Choroid plexus epithelial cell (primary cell): ENCODE results near the gene EVC2.

Experiments
- DNase-seq: peaks from one replicate; pipeline ENCODE4 v3.0.0-alpha.2; 2010; ENCODE audit warnings: low read depth
- H3K4me3 ChIP-seq: 2 replicates; pipeline ENCODE4 v1.5.1; 2011; ENCODE audit warnings: low read depth, mild to moderate bottlenecking, control low read depth, low read length, moderate library complexity
- TF ChIP-seq, protein P1 (sequence below): conservative IDR thresholded peaks from 2 replicates; pipeline ENCODE4 v1.5.1; 2011; ENCODE audit warnings: low read depth, mild to moderate bottlenecking, control low read depth, inconsistent platforms, low read length, moderate library complexity

Gene EVC2

DNA sequence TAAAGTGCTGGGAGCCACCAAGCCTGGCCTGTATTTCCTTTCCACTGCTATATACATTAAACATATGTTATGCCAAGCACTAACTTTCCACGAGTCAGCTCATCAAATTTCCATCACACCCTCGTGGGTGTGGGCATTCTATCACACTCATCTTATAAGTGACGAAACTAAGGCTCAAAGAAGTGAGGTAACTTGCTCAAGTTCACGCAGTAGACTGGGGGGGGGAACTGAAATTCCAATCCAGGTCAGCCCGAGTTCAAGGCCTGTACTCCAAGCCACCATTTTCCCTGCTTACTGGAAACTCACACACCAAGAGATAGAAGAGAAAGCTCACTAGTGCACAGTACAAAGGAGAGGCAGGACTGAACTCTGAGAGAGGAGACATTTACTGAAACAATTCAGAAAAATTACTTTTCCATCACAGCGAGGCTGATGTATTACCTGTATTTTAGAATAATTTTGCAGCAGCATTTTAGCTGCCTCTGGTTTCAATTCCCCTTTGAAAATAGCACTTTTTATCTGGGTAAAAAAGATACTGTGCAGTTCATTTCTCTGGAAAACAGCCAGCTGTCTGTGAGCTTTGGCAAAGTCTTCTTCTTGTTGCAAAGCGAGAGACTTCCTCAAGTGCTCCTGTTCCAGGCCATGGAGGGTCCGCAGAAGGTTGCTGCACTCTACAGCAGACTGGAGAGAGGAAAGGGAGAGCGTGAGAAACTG lies 76.8 kb downstream of the EVC2 start:
- no peak overlapping the region for H3K4me3 ChIP-seq
- TF ChIP-seq, protein P1, sequence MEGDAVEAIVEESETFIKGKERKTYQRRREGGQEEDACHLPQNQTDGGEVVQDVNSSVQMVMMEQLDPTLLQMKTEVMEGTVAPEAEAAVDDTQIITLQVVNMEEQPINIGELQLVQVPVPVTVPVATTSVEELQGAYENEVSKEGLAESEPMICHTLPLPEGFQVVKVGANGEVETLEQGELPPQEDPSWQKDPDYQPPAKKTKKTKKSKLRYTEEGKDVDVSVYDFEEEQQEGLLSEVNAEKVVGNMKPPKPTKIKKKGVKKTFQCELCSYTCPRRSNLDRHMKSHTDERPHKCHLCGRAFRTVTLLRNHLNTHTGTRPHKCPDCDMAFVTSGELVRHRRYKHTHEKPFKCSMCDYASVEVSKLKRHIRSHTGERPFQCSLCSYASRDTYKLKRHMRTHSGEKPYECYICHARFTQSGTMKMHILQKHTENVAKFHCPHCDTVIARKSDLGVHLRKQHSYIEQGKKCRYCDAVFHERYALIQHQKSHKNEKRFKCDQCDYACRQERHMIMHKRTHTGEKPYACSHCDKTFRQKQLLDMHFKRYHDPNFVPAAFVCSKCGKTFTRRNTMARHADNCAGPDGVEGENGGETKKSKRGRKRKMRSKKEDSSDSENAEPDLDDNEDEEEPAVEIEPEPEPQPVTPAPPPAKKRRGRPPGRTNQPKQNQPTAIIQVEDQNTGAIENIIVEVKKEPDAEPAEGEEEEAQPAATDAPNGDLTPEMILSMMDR, result no peak
- DNase-seq, result peak; percentile 50

- H3K4me3 ChIP-seq, result no peak overlapping the region
- TF ChIP-seq, protein P1, result no peak
- no peak for DNase-seq
These were observed 77.6 kb downstream of the EVC2 start for GRCh38 chr4:5630762-5631161.

- TF ChIP-seq, protein P1, result no peak
- no peak for DNase-seq
- no peak overlapping the region for H3K4me3 ChIP-seq
These were observed 78.8 kb downstream of the EVC2 start for GRCh38 chr4:5629542-5629941.

- DNase-seq, result no peak
- TF ChIP-seq, protein P1, result no peak
- H3K4me3 ChIP-seq, result no peak overlapping the region
These were observed 81.4 kb downstream of the EVC2 start for GRCh38 chr4:5626913-5627312.

- no peak for DNase-seq
- TF ChIP-seq, protein P1, result no peak
- no peak overlapping the region for H3K4me3 ChIP-seq
These were observed 85.8 kb downstream of the EVC2 start for GRCh38 chr4:5622596-5622995.

- DNase-seq, result no peak
- TF ChIP-seq, protein P1, result no peak
- H3K4me3 ChIP-seq, result no peak overlapping the region
These were observed 88.3 kb downstream of the EVC2 start for GRCh38 chr4:5619913-5620625.
